T47D (cell line): ENCODE data around the gene TMEM248.
A peak's percentile ranks its signal among the peaks of the same experiment; 100 is the strongest.

Source experiments
- DNase-seq, 2 experiments: peaks; one replicate each; pipeline versions ENCODE4 v3.0.0 to v3.0.0-alpha.2; 2011 to 2012; ENCODE audit warnings: low read depth in 1 of 2, low spot score in 1 of 2
- JUND ChIP-seq: IDR thresholded peaks from 2 replicates; pipeline ENCODE4 v1.6.1; 2012; ENCODE audit warnings: low read depth
- in situ Hi-C: cut with HindIII; loops from 2 replicates; pipeline ENCODE4 v1.10.0; 2016; ENCODE audit warnings: low sequenced_read_pairs, low pct_unique_long_range_greater_than_20kb

Gene TMEM248

GRCh38 chr7:66933469-66933868, 12.4 kb downstream of the TMEM248 start:
- no peak for DNase-seq
- TF ChIP-seq JUND: no peak
- in situ Hi-C loops: no loop called here

GRCh38 chr7:66937940-66938339, 16.9 kb downstream of the TMEM248 start:
- in situ Hi-C loops: no loop called here
- no peak for TF ChIP-seq JUND
- no peak for DNase-seq

GRCh38 chr7:66939325-66939724, 18.3 kb downstream of the TMEM248 start:
- no peak for TF ChIP-seq JUND
- in situ Hi-C loops: no loop called here

GRCh38 chr7:66946545-66946944, 25.5 kb downstream of the TMEM248 start:
- TF ChIP-seq JUND: no peak
- in situ Hi-C loops: no loop called here
- DNase-seq: no peak

More at GRCh38 chr7:66939325-66939724, 18.3 kb downstream of the TMEM248 start:
- DNase-seq: no peak

GRCh38 chr7:66948480-66949109, 27.6 kb downstream of the TMEM248 start:
- in situ Hi-C loops: no loop called here
- TF ChIP-seq JUND: no peak
- no peak for DNase-seq

GRCh38 chr7:66950311-66950710, 29.3 kb downstream of the TMEM248 start:
- in situ Hi-C loops: no loop called here
- no peak for TF ChIP-seq JUND
- DNase-seq: no peak

GRCh38 chr7:66950763-66951162, 29.7 kb downstream of the TMEM248 start:
- no peak for DNase-seq
- TF ChIP-seq JUND: no peak
- in situ Hi-C loops: no loop called here

GRCh38 chr7:66952343-66953043, 31.5 kb downstream of the TMEM248 start:
- DNase-seq: peak; percentile 25 to 33
- in situ Hi-C loops: no loop called here
- no peak for TF ChIP-seq JUND

- 0 out of 2 replicates have a peak, but pooled peaks have one; percentile 8 for TF ChIP-seq JUND
- DNase-seq: no peak
- in situ Hi-C loops: no loop called here
Measured at GRCh38 chr7:66953044-66953427, 32.0 kb downstream of the TMEM248 start.

- DNase-seq: no peak
- in situ Hi-C loops: no loop called here
- TF ChIP-seq JUND: no peak
Measured at GRCh38 chr7:66957595-66958290, 36.7 kb downstream of the TMEM248 start.

GRCh38 chr7:66958538-66959350, 37.7 kb downstream of the TMEM248 start:
- in situ Hi-C loops: no loop called here
- no peak for TF ChIP-seq JUND
- DNase-seq: no peak

- TF ChIP-seq JUND: no peak
- in situ Hi-C loops: no loop called here
- no peak for DNase-seq
Measured at GRCh38 chr7:66960192-66960591, 39.2 kb downstream of the TMEM248 start.

- no peak for DNase-seq
- in situ Hi-C loops: no loop called here
- TF ChIP-seq JUND: no peak
Measured at GRCh38 chr7:66961096-66961495, 40.1 kb downstream of the TMEM248 start.
